ENCODE data around the gene PRKCB. TPM values are rescaled to one million over a fixed set of nuclear protein-coding genes. Genes with fewer than 3 reads are reported as not detected.

Gene PRKCB
- total and polyA plus RNA-seq, 2 experiments from 2014 or later, result 0.70 to 0.92 TPM

GRCh38 chr16:23869052-23869451 is 33.3 kb downstream of the PRKCB start:
- Histone ChIP-seq H4K20me1 (ENCODE audit: insufficient read depth, poor library complexity, severe bottlenecking) (no peaks in the 10 kb centered on the region), H3K36me3 (replicated peaks; ENCODE audit: insufficient read depth, low read depth) (no peaks in the 10 kb centered on the region), H3K27me3 (peaks cover 25% of the 10 kb centered on the region), H3K27ac (no peak overlapping the region), H3K4me2 (no peak overlapping the region), H3K79me2 (no peaks in the 10 kb centered on the region), H2AFZ (no peak overlapping the region), H3K9me3 (ENCODE audit: low read depth) (no peaks in the 10 kb centered on the region), H3K4me1 (ENCODE audit: insufficient read depth) (no peaks in the 10 kb centered on the region), H3K4me3 (no peak overlapping the region), H3K9me2 (replicated peaks; ENCODE audit: insufficient read depth) (no peaks in the 10 kb centered on the region)
- DNase-seq (ENCODE audit: low spot score), result no peak
- 67% methylated on average over 5 of the region's 5 CpGs for WGBS (ENCODE audit: low lambda C conversion rate, missing lambda C conversion rate)
- TF ChIP-seq EZH2 (IDR thresholded peaks at IDR 0.05; ENCODE audit: borderline replicate concordance), result no peak
- TF ChIP-seq EZH2phosphoT487 (IDR thresholded peaks at IDR 0.05; ENCODE audit: low read depth, severe bottlenecking, unreplicated experiment), result no peak
- no peak for TF ChIP-seq CTCF (IDR thresholded peaks at IDR 0.05; ENCODE audit: poor library complexity)

GRCh38 chr16:23871924-23872323 is 36.1 kb downstream of the PRKCB start:
- DNase-seq (ENCODE audit: low spot score), result no peak
- Histone ChIP-seq H3K9me3 (ENCODE audit: low read depth) (no peaks in the 10 kb centered on the region), H3K4me2 (no peak overlapping the region), H3K79me2 (no peaks in the 10 kb centered on the region), H3K27me3 (peaks cover 5% of the 10 kb centered on the region), H2AFZ (no peak overlapping the region), H3K4me1 (ENCODE audit: insufficient read depth) (no peaks in the 10 kb centered on the region), H3K36me3 (replicated peaks; ENCODE audit: insufficient read depth, low read depth) (no peaks in the 10 kb centered on the region), H3K27ac (no peak overlapping the region), H3K9me2 (replicated peaks; ENCODE audit: insufficient read depth) (no peaks in the 10 kb centered on the region), H3K4me3 (no peak overlapping the region), H4K20me1 (ENCODE audit: insufficient read depth, poor library complexity, severe bottlenecking) (no peaks in the 10 kb centered on the region)
- no peak for TF ChIP-seq EZH2phosphoT487 (IDR thresholded peaks at IDR 0.05; ENCODE audit: low read depth, severe bottlenecking, unreplicated experiment)
- no peak for TF ChIP-seq EZH2 (IDR thresholded peaks at IDR 0.05; ENCODE audit: borderline replicate concordance)
- no peak for TF ChIP-seq CTCF (IDR thresholded peaks at IDR 0.05; ENCODE audit: poor library complexity)
- 88% methylated on average over 3 of the region's 3 CpGs for WGBS (ENCODE audit: low lambda C conversion rate, missing lambda C conversion rate)

- H3K9me3 ChIP-seq (ENCODE audit: low read depth), result no peaks in the 10 kb centered on the region
- H3K36me3 ChIP-seq (replicated peaks; ENCODE audit: insufficient read depth, low read depth), result no peaks in the 10 kb centered on the region
- no peaks in the 10 kb centered on the region for H4K20me1 ChIP-seq (ENCODE audit: insufficient read depth, poor library complexity, severe bottlenecking)
- WGBS (ENCODE audit: low lambda C conversion rate, missing lambda C conversion rate), result 63% methylated on average over 5 of the region's 5 CpGs
- no peak overlapping the region for H3K4me3 ChIP-seq
- TF ChIP-seq EZH2 (IDR thresholded peaks at IDR 0.05; ENCODE audit: borderline replicate concordance), result no peak
- TF ChIP-seq EZH2phosphoT487 (IDR thresholded peaks at IDR 0.05; ENCODE audit: low read depth, severe bottlenecking, unreplicated experiment), result no peak
- TF ChIP-seq CTCF (IDR thresholded peaks at IDR 0.05; ENCODE audit: poor library complexity), result no peak
- no peaks in the 10 kb centered on the region for H3K4me1 ChIP-seq (ENCODE audit: insufficient read depth)
- H3K27ac ChIP-seq, result no peak overlapping the region
- DNase-seq (ENCODE audit: low spot score), result no peak
- H3K9me2 ChIP-seq (replicated peaks; ENCODE audit: insufficient read depth), result no peaks in the 10 kb centered on the region
- no peaks in the 10 kb centered on the region for H3K79me2 ChIP-seq
- H3K27me3 ChIP-seq, result no peaks in the 10 kb centered on the region
- no peak overlapping the region for H2AFZ ChIP-seq
- no peak overlapping the region for H3K4me2 ChIP-seq
Observed at GRCh38 chr16:23874613-23875294, 39.0 kb downstream of the PRKCB start.
